Natural killer cell (primary cell): ENCODE results near the gene ZNF503. TPM values are rescaled to one million over a fixed set of nuclear protein-coding genes. Genes with fewer than 3 reads are reported as not detected.

Experiments used
- ATAC-seq, 3 donors: fragments of 150-1000 bp in 2 of 3; fragments of 200-7000 bp in 1 of 3; cut with Tn5 transposase; 1 replicate in 1 of 3; 2 replicates in 2 of 3; pipeline ENCODE4 v1.10.0; 2021; ENCODE audit warnings: mild to moderate bottlenecking in 2 of 3, moderate library complexity in 2 of 3
- DNase-seq, 2 donors: peaks; one replicate each; pipeline versions ENCODE4 v3.0.0 to v3.0.0-alpha.2; 2013 to 2021; ENCODE audit warnings: mixed read lengths in 1 of 2
- H3K27ac ChIP-seq: one replicate; pipeline ENCODE4 v1.5.1; 2013; ENCODE audit warnings: mild to moderate bottlenecking, low read length
- H3K27me3 ChIP-seq: one replicate; pipeline ENCODE4 v1.6.1; 2013; ENCODE audit warnings: low read length; ENCODE audit not compliant: control insufficient read depth, insufficient read depth
- H3K36me3 ChIP-seq: one replicate; pipeline ENCODE4 v1.6.1; 2013; ENCODE audit warnings: low read length; ENCODE audit not compliant: control insufficient read depth, insufficient read depth
- H3K4me1 ChIP-seq: one replicate; pipeline ENCODE4 v1.6.1; 2013; ENCODE audit warnings: low read length; ENCODE audit not compliant: control insufficient read depth, insufficient read depth
- H3K4me3 ChIP-seq: one replicate; pipeline ENCODE4 v1.5.1; 2013; ENCODE audit warnings: low read length
- H3K9me3 ChIP-seq: one replicate; pipeline ENCODE4 v1.6.1; 2013; ENCODE audit warnings: low read length; ENCODE audit not compliant: control insufficient read depth, insufficient read depth
- H3K27ac Mint-ChIP-seq, 2 donors: one replicate each; pipeline ENCODE4 v1.8.0; 2022; ENCODE audit warnings: mild to moderate bottlenecking in 2 of 2, mixed read lengths in 2 of 2, moderate library complexity in 1 of 2
- H3K27me3 Mint-ChIP-seq, 2 donors: one replicate each; pipeline ENCODE4 v1.8.0; 2022; ENCODE audit warnings: low read depth in 2 of 2, mixed read lengths in 2 of 2
- H3K36me3 Mint-ChIP-seq: one replicate; pipeline ENCODE4 v1.8.0; 2022; ENCODE audit warnings: mixed read lengths
- H3K4me1 Mint-ChIP-seq, 2 donors: one replicate each; pipeline ENCODE4 v1.8.0; 2022; ENCODE audit warnings: mixed read lengths in 2 of 2
- H3K4me3 Mint-ChIP-seq: one replicate; pipeline ENCODE4 v1.8.0; 2022; ENCODE audit warnings: mild to moderate bottlenecking, moderate library complexity, mixed read lengths
- H3K9me3 Mint-ChIP-seq, 2 donors: one replicate each; pipeline ENCODE4 v1.8.0; 2022; ENCODE audit warnings: mixed read lengths in 2 of 2
- CTCF ChIP-seq: fragments of 200-600 bp; IDR thresholded peaks from one replicate; pipeline ENCODE4 v1.8.0; 2022; ENCODE audit warnings: antibody characterized with exemption
- WGBS: methylation state at CpG from one replicate; pipeline ENCODE4 v1.1.7; 2013; ENCODE audit warnings: missing lambda C conversion rate; ENCODE audit not compliant: insufficient coverage; 5-methylcytosine and 5-hydroxymethylcytosine counted together
- intact Hi-C: fragments of 100-400 bp; cut with micrococcal nuclease; formaldehyde crosslinking; loops from one replicate; pipeline ENCODE4 v1.14.2; 2022
- total RNA-seq, 4 donors: library from RNA; stranded (reverse); fragments of 120-200 nt in 1 of 4; gene quantifications; one replicate each; pipeline versions ENCODE4 v1.2.3 to v1.2.4, GENCODE V29; 2013 to 2022

The ZNF503 gene
- total RNA-seq, 3 donors from 2014 or later (not counting 1 experiment from before 2014, with no cell fraction given): 0.27 to 1.2 (median 0.73) TPM

- H3K27me3 Mint-ChIP-seq: peaks cover 24 to 46% of the 10 kb centered on the region in 2 donors
- Histone ChIP-seq H3K4me3 (peak overlapping the region; percentile 48), H3K36me3 (no peaks in the 10 kb centered on the region), H3K27ac (no peak overlapping the region), H3K4me1 (peaks cover 50% of the 10 kb centered on the region), H3K27me3 (peaks cover 49% of the 10 kb centered on the region), H3K9me3 (no peaks in the 10 kb centered on the region)
- H3K9me3 Mint-ChIP-seq: no peaks in the 10 kb centered on the region
- TF ChIP-seq CTCF: no peak
- H3K4me1 Mint-ChIP-seq: peaks cover 5 to 35% of the 10 kb centered on the region in 2 donors
- under 1% methylated on average over 68 of the region's 68 CpGs for WGBS
- no peaks in the 10 kb centered on the region for H3K36me3 Mint-ChIP-seq
- ATAC-seq: peak in 2 of 3 donors; percentile 35 to 36
- H3K4me3 Mint-ChIP-seq: peak overlapping the region; percentile 80
- intact Hi-C loops: no loop called here
- H3K27ac Mint-ChIP-seq: no peak overlapping the region
- DNase-seq: peak in 1 of 2 donors; percentile 9
Measured at GRCh38 chr10:75400771-75401568, 594 bp downstream of the ZNF503 start.

- ATAC-seq (no peak), DNase-seq (peak in 1 of 2 donors; percentile 4)
- no peaks in the 10 kb centered on the region for H3K36me3 Mint-ChIP-seq
- Histone ChIP-seq H3K27ac (no peak overlapping the region), H3K36me3 (no peaks in the 10 kb centered on the region), H3K4me3 (peak overlapping the region; percentile 48), H3K4me1 (peaks cover 56% of the 10 kb centered on the region), H3K27me3 (peaks cover 53% of the 10 kb centered on the region), H3K9me3 (no peaks in the 10 kb centered on the region)
- H3K9me3 Mint-ChIP-seq: no peaks in the 10 kb centered on the region
- H3K4me3 Mint-ChIP-seq: peak overlapping the region; percentile 80
- 1% methylated on average over 39 of the region's 39 CpGs for WGBS
- H3K27me3 Mint-ChIP-seq: peaks cover 19 to 40% of the 10 kb centered on the region in 2 donors
- H3K4me1 Mint-ChIP-seq: peaks cover 5 to 35% of the 10 kb centered on the region in 2 donors
- no peak overlapping the region for H3K27ac Mint-ChIP-seq
- intact Hi-C loops: no loop called here
- no peak for TF ChIP-seq CTCF
Measured at GRCh38 chr10:75400163-75400770, 1.3 kb downstream of the ZNF503 start.

- Histone ChIP-seq H3K27me3 (peaks cover 55% of the 10 kb centered on the region), H3K36me3 (no peaks in the 10 kb centered on the region), H3K4me1 (peaks cover 56% of the 10 kb centered on the region), H3K4me3 (peak overlapping the region; percentile 48), H3K9me3 (no peaks in the 10 kb centered on the region), H3K27ac (no peak overlapping the region)
- no peak for TF ChIP-seq CTCF
- peak in 1 of 2 donors; percentile 55 for DNase-seq
- WGBS: 33% methylated on average over 71 of the region's 71 CpGs
- intact Hi-C loops: no loop called here
- no peaks in the 10 kb centered on the region for H3K36me3 Mint-ChIP-seq
- H3K4me3 Mint-ChIP-seq: no peak overlapping the region
- no peak overlapping the region for H3K27ac Mint-ChIP-seq
- H3K4me1 Mint-ChIP-seq: peaks cover 12 to 42% of the 10 kb centered on the region in 2 donors
- peak in 1 of 3 donors; percentile 55 for ATAC-seq
- H3K9me3 Mint-ChIP-seq: no peaks in the 10 kb centered on the region
- peaks cover 25 to 46% of the 10 kb centered on the region in 2 donors for H3K27me3 Mint-ChIP-seq
Measured at GRCh38 chr10:75399461-75400162, 2.0 kb downstream of the ZNF503 start.
